Measurements from ENCODE around the gene DIP2A.

Gene DIP2A

GRCh38 chr21:46554431-46555224 lies 95.9 kb downstream of the DIP2A start:
- DNase-seq (ENCODE audit: low read depth in 1 of 2, low spot score in 1 of 2): no peak
- TF ChIP-seq JUND (IDR thresholded peaks at IDR 0.05; ENCODE audit: low read depth): no peak

GRCh38 chr21:46555225-46555617 lies 96.5 kb downstream of the DIP2A start:
- in situ Hi-C loops (cut with HindIII; ENCODE audit: low pct_unique_long_range_greater_than_20kb, low sequenced_read_pairs): no loop called here
- TF ChIP-seq JUND (IDR thresholded peaks at IDR 0.05; ENCODE audit: low read depth): no peak
- DNase-seq (ENCODE audit: low read depth in 1 of 2, low spot score in 1 of 2): no peak

More at GRCh38 chr21:46554431-46555224, 95.9 kb downstream of the DIP2A start:
- in situ Hi-C loops (cut with HindIII; ENCODE audit: low pct_unique_long_range_greater_than_20kb, low sequenced_read_pairs): no loop called here

- in situ Hi-C loops (cut with HindIII; ENCODE audit: low pct_unique_long_range_greater_than_20kb, low sequenced_read_pairs): no loop called here
- TF ChIP-seq JUND (IDR thresholded peaks at IDR 0.05; ENCODE audit: low read depth): no peak
These were observed 97.0 kb downstream of the DIP2A start for GRCh38 chr21:46555678-46556077.

DNA sequence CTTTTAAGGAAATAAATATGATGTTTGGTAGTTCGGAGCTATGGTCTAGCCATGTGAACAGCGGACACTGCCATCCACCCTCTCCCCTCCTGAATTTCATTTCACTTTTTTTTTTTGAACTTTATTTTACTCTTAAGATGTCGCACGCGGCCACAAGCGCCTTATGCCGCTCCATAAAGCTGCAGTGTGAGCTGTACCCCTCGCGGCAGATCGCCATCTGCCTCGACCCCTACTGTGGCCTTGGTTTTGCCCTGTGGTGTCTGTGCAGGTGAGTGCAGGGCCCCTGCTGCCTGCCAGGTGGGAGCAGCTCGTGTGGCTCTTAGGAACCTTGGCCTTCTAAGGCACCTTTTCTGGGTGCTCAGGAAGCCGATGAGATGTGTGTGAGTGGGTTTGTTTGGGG lies 98.1 kb downstream of the DIP2A start:
- DNase-seq (ENCODE audit: low read depth in 1 of 2, low spot score in 1 of 2): no peak
- TF ChIP-seq JUND (IDR thresholded peaks at IDR 0.05; ENCODE audit: low read depth): no peak
- in situ Hi-C loops (cut with HindIII; ENCODE audit: low pct_unique_long_range_greater_than_20kb, low sequenced_read_pairs): no loop called here

More at GRCh38 chr21:46555678-46556077, 97.0 kb downstream of the DIP2A start:
- DNase-seq (ENCODE audit: low read depth in 1 of 2, low spot score in 1 of 2): no peak

DNA sequence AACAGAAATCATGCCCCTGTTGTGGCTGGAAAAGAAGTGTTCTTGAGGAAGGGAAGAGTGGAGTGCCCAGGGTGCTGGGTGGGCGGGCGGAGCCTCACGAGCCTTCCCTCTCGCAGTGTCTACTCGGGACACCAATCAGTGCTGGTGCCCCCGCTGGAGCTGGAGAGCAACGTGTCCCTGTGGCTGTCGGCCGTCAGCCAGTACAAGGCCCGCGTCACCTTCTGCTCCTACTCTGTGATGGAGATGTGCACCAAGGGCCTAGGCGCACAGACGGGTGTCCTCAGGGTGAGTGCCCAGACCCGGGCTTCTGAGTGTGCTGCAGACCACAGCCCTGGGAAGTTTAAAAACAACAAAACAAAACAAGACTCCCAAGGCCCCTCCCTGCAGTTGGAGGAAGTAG lies 98.8 kb downstream of the DIP2A start:
- no peak for DNase-seq (ENCODE audit: low read depth in 1 of 2, low spot score in 1 of 2)
- TF ChIP-seq JUND (IDR thresholded peaks at IDR 0.05; ENCODE audit: low read depth): no peak

GRCh38 chr21:46557919-46558392 lies 99.3 kb downstream of the DIP2A start:
- in situ Hi-C loops (cut with HindIII; ENCODE audit: low pct_unique_long_range_greater_than_20kb, low sequenced_read_pairs): no loop called here
- TF ChIP-seq JUND (IDR thresholded peaks at IDR 0.05; ENCODE audit: low read depth): no peak
- DNase-seq (ENCODE audit: low read depth in 1 of 2, low spot score in 1 of 2): no peak

More for the DNA sequence above, 98.8 kb downstream of the DIP2A start:
- in situ Hi-C loops (cut with HindIII; ENCODE audit: low pct_unique_long_range_greater_than_20kb, low sequenced_read_pairs): no loop called here

DNA sequence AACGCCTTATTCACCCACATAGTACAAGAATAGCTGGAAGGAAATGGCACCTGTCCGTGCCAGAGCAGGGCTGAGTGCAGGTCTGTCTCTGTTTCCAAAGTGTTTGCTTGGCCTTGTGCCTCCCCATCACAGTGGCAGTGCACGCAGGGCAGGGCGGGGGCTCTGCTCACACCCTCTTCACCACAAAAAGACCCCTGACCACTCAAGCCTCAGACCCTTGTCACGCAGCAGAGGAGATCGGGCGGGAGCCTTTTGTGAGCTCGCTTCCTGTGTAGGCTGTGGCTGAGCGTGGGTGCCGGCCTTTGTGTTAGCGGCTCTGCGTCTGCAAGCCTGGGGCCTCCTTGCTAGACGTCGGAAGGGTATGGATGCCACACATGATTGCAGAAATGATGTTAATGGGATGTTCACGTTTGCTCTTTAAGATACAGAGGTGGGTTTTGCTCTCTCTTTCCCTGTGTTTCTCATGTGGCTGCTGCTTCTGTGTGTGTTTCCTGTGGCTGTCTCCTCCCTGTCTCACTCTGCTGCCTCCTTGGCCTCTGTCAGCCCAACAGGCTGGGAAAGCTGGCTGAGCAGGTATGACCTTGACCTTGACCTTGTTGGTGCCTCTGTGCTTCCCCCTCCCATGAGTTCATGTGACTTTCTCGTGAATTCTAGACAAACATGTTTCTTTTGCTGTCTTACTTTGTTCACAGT lies 100.7 kb downstream of the DIP2A start:
- DNase-seq (ENCODE audit: low read depth in 1 of 2, low spot score in 1 of 2): no peak

GRCh38 chr21:46560568-46561444 lies 102.1 kb downstream of the DIP2A start:
- no peak for TF ChIP-seq JUND (IDR thresholded peaks at IDR 0.05; ENCODE audit: low read depth)
- in situ Hi-C loops (cut with HindIII; ENCODE audit: low pct_unique_long_range_greater_than_20kb, low sequenced_read_pairs): no loop called here
- DNase-seq (ENCODE audit: low read depth in 1 of 2, low spot score in 1 of 2): no peak

More for the DNA sequence above, 100.7 kb downstream of the DIP2A start:
- no peak for TF ChIP-seq JUND (IDR thresholded peaks at IDR 0.05; ENCODE audit: low read depth)
- in situ Hi-C loops (cut with HindIII; ENCODE audit: low pct_unique_long_range_greater_than_20kb, low sequenced_read_pairs): no loop called here

- in situ Hi-C loops (cut with HindIII; ENCODE audit: low pct_unique_long_range_greater_than_20kb, low sequenced_read_pairs): no loop called here
- DNase-seq (ENCODE audit: low read depth in 1 of 2, low spot score in 1 of 2): no peak
- no peak for TF ChIP-seq JUND (IDR thresholded peaks at IDR 0.05; ENCODE audit: low read depth)
These were observed 102.9 kb downstream of the DIP2A start for GRCh38 chr21:46561445-46562090.

DNA sequence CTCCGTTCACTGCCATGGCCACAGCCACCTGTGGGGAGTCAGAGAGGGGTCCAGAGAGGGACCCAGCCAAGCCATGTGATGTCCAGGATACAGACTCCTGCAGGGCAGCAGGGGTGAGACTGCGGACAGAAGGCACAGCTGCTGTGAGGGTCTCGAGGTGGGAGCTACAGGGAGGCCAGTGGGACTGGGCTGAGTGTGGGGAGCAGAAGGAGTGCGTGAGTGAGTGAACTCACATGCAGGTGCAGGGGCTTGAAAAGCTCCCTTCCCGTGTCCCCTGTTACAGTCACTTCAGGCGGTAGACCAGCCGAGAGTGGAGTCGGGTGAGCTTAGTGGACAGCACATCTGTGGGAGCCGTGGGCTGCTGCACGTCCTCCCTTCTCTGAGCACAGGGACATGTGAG lies 103.8 kb downstream of the DIP2A start:
- no peak for TF ChIP-seq JUND (IDR thresholded peaks at IDR 0.05; ENCODE audit: low read depth)
- in situ Hi-C loops (cut with HindIII; ENCODE audit: low pct_unique_long_range_greater_than_20kb, low sequenced_read_pairs): no loop called here
- DNase-seq (ENCODE audit: low read depth in 1 of 2, low spot score in 1 of 2): no peak

DNA sequence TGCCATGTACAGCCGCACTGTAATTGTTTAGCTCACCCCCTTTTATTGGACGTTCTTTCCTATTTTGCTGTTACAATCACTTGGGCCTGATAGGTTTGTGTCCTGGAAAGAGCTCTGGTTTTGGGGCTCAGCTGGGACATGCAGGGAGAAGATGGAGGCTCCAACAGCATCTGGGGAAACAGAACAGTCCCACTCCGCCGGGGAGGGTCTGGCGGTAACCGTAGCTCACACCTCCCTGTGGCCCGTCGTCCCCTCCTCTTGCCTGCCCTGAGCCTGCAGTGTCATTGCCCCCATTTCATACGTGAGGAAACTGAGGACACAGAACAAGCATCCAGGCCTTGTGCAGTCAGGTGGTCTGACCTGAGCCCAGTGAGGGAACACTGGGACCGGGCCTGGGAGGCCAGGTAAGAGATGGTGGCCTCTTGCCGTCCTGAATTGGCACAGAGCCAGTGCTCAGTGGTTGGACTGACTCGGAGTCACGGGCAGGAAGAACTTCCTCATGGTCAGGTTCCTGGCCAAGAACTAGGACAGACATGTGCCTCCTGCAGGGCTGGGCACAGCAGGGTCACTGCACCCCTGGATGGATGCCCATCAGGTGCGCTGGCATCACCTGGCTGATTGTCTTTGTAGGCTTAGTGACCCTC lies 104.4 kb downstream of the DIP2A start:
- no peak for DNase-seq (ENCODE audit: low read depth in 1 of 2, low spot score in 1 of 2)
- no peak for TF ChIP-seq JUND (IDR thresholded peaks at IDR 0.05; ENCODE audit: low read depth)
- in situ Hi-C loops (cut with HindIII; ENCODE audit: low pct_unique_long_range_greater_than_20kb, low sequenced_read_pairs): no loop called here
